CD4-positive, alpha-beta T cell (primary cell): ENCODE results near the gene OPN1MW3. TPM values are rescaled to one million over a fixed set of nuclear protein-coding genes. Genes with fewer than 3 reads are reported as not detected.
"Not testable (repeated sequence)": the region's sequence is repeated elsewhere in the genome, so short reads cannot be mapped to it uniquely, and the experiment has no call there.

Experiments
- ATAC-seq: fragments of 200-7000 bp; cut with Tn5 transposase; one replicate; pipeline ENCODE4 v1.10.0; 2022; ENCODE audit warnings: mild to moderate bottlenecking; ENCODE audit not compliant: poor library complexity
- CTCF ChIA-PET: fragments of 350-600 bp; sonication (Branson Sonifier 250); formaldehyde crosslinking; loops from one replicate; lab custom pipeline; 2021; ENCODE audit warnings: antibody characterized with exemption, inconsistent platforms; lab: Charles Lee
- POLR2A ChIA-PET: fragments of 350-600 bp; sonication (Branson Sonifier 250); formaldehyde crosslinking; loops from one replicate; lab custom pipeline; 2021; ENCODE audit warnings: antibody characterized with exemption, inconsistent platforms; lab: Charles Lee
- DNase-seq, 14 experiments: peaks; one replicate each; pipeline ENCODE4 v3.0.0-alpha.2; 2013 to 2020; ENCODE audit warnings: mixed read lengths in 2 of 14
- H3K27ac ChIP-seq, 2 donors: one replicate each; pipeline versions ENCODE4 v1.5.1 to v1.7.0; 2013; ENCODE audit warnings: low read length in 2 of 2, low read depth in 1 of 2, mild to moderate bottlenecking in 1 of 2
- H3K27me3 ChIP-seq, 2 experiments: 1 replicate in 1 of 2; 2 replicates in 1 of 2; pipeline versions ENCODE4 v1.6.1 to v1.7.0; 2013; ENCODE audit warnings: low read length in 2 of 2, control low read depth in 1 of 2, mild to moderate bottlenecking in 1 of 2, moderate library complexity in 1 of 2; ENCODE audit not compliant: insufficient read depth in 2 of 2, control insufficient read depth in 1 of 2
- H3K36me3 ChIP-seq: one replicate; pipeline ENCODE4 v1.6.1; 2013; ENCODE audit warnings: low read length, control low read depth; ENCODE audit not compliant: insufficient read depth
- H3K4me1 ChIP-seq: one replicate; pipeline ENCODE4 v1.6.1; 2013; ENCODE audit warnings: low read length, control low read depth; ENCODE audit not compliant: insufficient read depth
- H3K4me3 ChIP-seq: one replicate; pipeline ENCODE4 v1.5.1; 2013; ENCODE audit warnings: mild to moderate bottlenecking, low read length, moderate library complexity
- H3K9me3 ChIP-seq, 2 experiments: 1 replicate in 1 of 2; 2 replicates in 1 of 2; pipeline versions ENCODE4 v1.6.1 to v1.7.0; 2013; ENCODE audit warnings: low read length in 2 of 2, mild to moderate bottlenecking in 2 of 2, control low read depth in 1 of 2, moderate library complexity in 1 of 2; ENCODE audit not compliant: control insufficient read depth in 1 of 2, insufficient read depth in 1 of 2
- H3K27ac Mint-ChIP-seq: one replicate; pipeline ENCODE4 v1.8.0; 2020; ENCODE audit warnings: mixed read lengths
- H3K27me3 Mint-ChIP-seq: one replicate; pipeline ENCODE4 v1.8.0; 2021; ENCODE audit warnings: mixed read lengths
- H3K36me3 Mint-ChIP-seq: one replicate; pipeline ENCODE4 v1.8.0; 2021; ENCODE audit warnings: low read depth, mixed read lengths
- H3K4me1 Mint-ChIP-seq: one replicate; pipeline ENCODE4 v1.8.0; 2021; ENCODE audit warnings: low read depth, mixed read lengths
- H3K4me3 Mint-ChIP-seq: one replicate; pipeline ENCODE4 v1.8.0; 2020; ENCODE audit warnings: mild to moderate bottlenecking, mixed read lengths
- H3K9me3 Mint-ChIP-seq: one replicate; pipeline ENCODE4 v1.8.0; 2020; ENCODE audit warnings: mixed read lengths
- intact Hi-C, 2 experiments: fragments of 100-400 bp; cut with DNase I in 1 of 2; cut with micrococcal nuclease in 1 of 2; formaldehyde crosslinking; loops; one replicate each; pipeline versions ENCODE4 v1.15.1 to v1.9.0; 2023 to 2025; cut with DNase I, micrococcal nuclease
- polyA plus RNA-seq, 2 donors: library from polyadenylated mRNA; unstranded; fragments of 120-200 nt; gene quantifications; one replicate each; pipeline ENCODE4 v1.2.1, GENCODE V29; 2013
- total RNA-seq, 174 experiments: library from RNA in 2 of 174; stranded (reverse) in 2 of 174; gene quantifications; one replicate each; pipeline ENCODE4 v1.2.3 and lab custom pipeline; 2021 to 2026

The OPN1MW3 gene
- total RNA-seq (not detected), total RNA-seq (lab: John Stamatoyannopoulos, UW) (0 reads per million in 172 experiments)
- polyA plus RNA-seq (2013, experiment 1 of 2): not detected
- not detected for polyA plus RNA-seq (2013, experiment 2 of 2)

DNA sequence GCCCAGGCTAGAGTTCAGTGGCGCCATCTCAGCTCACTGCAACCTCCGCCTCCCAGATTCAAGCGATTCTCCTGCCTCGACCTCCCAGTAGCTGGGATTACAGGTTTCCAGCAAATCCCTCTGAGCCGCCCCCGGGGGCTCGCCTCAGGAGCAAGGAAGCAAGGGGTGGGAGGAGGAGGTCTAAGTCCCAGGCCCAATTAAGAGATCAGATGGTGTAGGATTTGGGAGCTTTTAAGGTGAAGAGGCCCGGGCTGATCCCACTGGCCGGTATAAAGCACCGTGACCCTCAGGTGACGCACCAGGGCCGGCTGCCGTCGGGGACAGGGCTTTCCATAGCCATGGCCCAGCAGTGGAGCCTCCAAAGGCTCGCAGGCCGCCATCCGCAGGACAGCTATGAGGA, at the start of gene OPN1MW3:
TSS of gene OPN1MW3 (plus strand) at position 301 of the 400 bp plus-strand sequence. CDS start at position 339, 38 bp downstream.
- CTCF ChIA-PET, H3K27ac Mint-ChIP-seq, H3K4me3 Mint-ChIP-seq, H3K4me1 ChIP-seq, H3K36me3 ChIP-seq, intact Hi-C loops, POLR2A ChIA-PET, H3K27me3 Mint-ChIP-seq, DNase-seq, H3K4me3 ChIP-seq, H3K27me3 ChIP-seq, ATAC-seq, H3K36me3 Mint-ChIP-seq, H3K27ac ChIP-seq, H3K9me3 Mint-ChIP-seq, H3K4me1 Mint-ChIP-seq, H3K9me3 ChIP-seq: not testable (repeated sequence)

DNA sequence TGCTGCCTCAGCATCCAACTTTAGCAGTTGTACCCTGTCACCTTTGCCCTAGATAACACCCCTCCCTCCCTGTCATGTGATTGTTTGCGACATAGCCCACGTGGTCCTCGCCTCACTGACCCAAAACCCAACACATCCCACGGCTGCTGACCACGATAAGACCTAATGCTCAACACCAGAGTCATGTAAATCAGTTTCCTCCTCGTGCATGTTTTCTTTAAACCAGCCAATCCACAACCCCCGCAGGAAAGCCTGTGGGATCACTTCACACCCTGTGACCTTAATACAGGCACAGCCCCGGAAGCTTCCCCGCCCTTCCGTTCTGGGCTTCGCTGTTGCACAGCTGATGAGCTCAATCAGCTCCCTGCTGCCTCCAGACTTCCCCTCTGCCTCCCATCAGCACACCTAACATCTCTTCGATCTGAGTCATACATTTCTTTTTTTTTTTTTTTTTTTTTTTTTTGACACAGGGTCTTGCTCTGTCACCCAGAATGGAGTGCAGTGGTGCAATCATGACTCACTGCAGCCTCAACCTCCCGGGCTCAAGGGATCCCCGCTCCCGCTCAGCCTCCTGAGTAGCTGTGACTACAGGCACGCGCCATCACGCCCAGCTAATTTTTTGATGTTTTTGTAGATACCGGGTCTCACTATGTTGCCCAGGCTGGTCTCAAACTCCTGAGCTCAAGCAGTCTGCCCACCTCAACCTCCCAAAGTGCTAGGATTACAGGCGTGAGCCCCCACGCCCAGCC, 47.5 kb upstream of the OPN1MW3 start:
- H3K4me1 ChIP-seq, POLR2A ChIA-PET, intact Hi-C loops, H3K36me3 ChIP-seq, H3K36me3 Mint-ChIP-seq, H3K4me1 Mint-ChIP-seq, CTCF ChIA-PET, H3K4me3 ChIP-seq, H3K27me3 ChIP-seq, H3K9me3 Mint-ChIP-seq, H3K27ac Mint-ChIP-seq, H3K27me3 Mint-ChIP-seq, H3K9me3 ChIP-seq, H3K4me3 Mint-ChIP-seq, H3K27ac ChIP-seq: not testable (repeated sequence)
- ATAC-seq: peak; percentile 94
- peak in 1 of 14 experiments; percentile 0 for DNase-seq

DNA sequence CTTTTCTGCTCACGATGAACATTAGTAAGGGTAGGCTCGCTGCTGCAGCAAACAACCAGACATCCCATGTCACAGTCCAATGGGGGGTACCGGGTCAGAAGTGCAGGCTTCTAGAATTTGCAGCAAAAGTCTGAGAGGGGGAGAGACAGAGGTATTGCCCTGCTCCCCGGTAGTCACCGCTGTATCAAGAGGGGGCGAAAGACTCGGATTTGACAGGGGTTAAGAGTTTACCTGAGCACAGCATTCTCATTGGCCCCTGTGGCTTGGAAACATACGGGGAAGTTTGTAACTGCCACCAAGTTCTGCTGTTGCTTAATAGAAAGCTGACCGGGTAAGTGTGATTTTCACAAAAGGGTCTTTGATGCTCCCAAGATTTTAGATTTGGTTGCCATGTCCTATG, 46.3 kb upstream of the OPN1MW3 start:
- H3K27ac ChIP-seq, POLR2A ChIA-PET, intact Hi-C loops, H3K36me3 Mint-ChIP-seq, H3K4me3 ChIP-seq, H3K36me3 ChIP-seq, H3K9me3 Mint-ChIP-seq, H3K27me3 ChIP-seq, DNase-seq, H3K4me1 ChIP-seq, H3K4me1 Mint-ChIP-seq, H3K27ac Mint-ChIP-seq, H3K9me3 ChIP-seq, H3K4me3 Mint-ChIP-seq, H3K27me3 Mint-ChIP-seq, CTCF ChIA-PET, ATAC-seq: not testable (repeated sequence)

DNA sequence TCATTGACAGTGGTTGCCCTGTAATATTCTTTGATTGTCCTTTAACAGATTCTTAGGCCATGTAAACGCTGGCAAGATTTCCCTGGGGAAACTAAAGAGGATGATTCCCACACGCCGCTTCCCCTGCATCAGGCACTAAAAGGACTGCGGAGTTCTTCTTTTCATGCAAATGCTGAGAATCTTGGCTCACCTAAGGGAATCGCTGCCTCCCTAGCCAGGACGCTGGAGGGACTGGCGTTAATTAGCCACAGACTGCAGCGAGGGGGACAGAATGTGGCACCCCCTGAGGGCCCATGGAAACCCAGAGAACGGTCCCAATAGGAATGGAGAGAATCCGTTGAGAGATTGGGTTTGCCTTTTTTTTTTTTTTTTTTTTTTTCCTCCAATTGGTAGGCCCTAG, 45.9 kb upstream of the OPN1MW3 start:
- CTCF ChIA-PET, H3K4me1 ChIP-seq, POLR2A ChIA-PET, H3K27me3 ChIP-seq, H3K27ac Mint-ChIP-seq, DNase-seq, H3K36me3 Mint-ChIP-seq, H3K9me3 ChIP-seq, H3K9me3 Mint-ChIP-seq, H3K27me3 Mint-ChIP-seq, intact Hi-C loops, H3K4me3 ChIP-seq, H3K27ac ChIP-seq, H3K4me3 Mint-ChIP-seq, H3K4me1 Mint-ChIP-seq, ATAC-seq, H3K36me3 ChIP-seq: not testable (repeated sequence)

DNA sequence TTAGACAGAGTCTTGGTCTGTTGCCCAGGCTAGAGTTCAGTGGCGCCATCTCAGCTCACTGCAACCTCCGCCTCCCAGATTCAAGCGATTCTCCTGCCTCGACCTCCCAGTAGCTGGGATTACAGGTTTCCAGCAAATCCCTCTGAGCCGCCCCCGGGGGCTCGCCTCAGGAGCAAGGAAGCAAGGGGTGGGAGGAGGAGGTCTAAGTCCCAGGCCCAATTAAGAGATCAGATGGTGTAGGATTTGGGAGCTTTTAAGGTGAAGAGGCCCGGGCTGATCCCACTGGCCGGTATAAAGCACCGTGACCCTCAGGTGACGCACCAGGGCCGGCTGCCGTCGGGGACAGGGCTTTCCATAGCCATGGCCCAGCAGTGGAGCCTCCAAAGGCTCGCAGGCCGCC, 37.9 kb upstream of the OPN1MW3 start, which contains the start of gene OPN1MW2:
TSS of gene OPN1MW2 (plus strand) at position 301 of the 400 bp plus-strand sequence. CDS start at position 361, 60 bp downstream.
- H3K36me3 ChIP-seq, H3K27ac Mint-ChIP-seq, ATAC-seq, CTCF ChIA-PET, H3K4me3 Mint-ChIP-seq, H3K36me3 Mint-ChIP-seq, H3K27ac ChIP-seq, H3K27me3 ChIP-seq, intact Hi-C loops, H3K9me3 ChIP-seq, H3K27me3 Mint-ChIP-seq, H3K4me3 ChIP-seq, H3K4me1 Mint-ChIP-seq, DNase-seq, POLR2A ChIA-PET, H3K9me3 Mint-ChIP-seq, H3K4me1 ChIP-seq: not testable (repeated sequence)

DNA sequence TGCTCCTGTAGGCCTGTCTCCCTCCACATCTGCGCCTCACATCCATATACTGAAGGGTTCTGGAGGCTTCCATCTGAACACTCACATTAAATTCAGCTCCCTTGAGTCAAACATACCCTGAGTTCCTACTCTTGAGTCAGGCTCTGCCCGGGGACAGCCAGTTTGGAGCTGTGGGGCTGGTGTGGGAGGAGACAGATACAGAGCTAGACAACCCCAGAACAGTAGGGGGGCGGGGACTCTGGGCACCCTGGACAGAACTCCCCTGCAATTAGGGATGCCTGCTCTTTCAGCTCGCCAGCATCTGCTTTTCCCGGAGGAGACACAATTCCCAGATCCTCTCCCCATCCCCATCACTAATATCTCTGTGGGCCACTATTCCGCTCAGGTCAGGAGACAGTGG, 32.1 kb upstream of the OPN1MW3 start:
- H3K4me1 Mint-ChIP-seq, H3K4me3 ChIP-seq, H3K27me3 Mint-ChIP-seq, H3K36me3 ChIP-seq, intact Hi-C loops, H3K27ac Mint-ChIP-seq, H3K27me3 ChIP-seq, H3K36me3 Mint-ChIP-seq, H3K9me3 ChIP-seq, ATAC-seq, H3K9me3 Mint-ChIP-seq, DNase-seq, H3K4me1 ChIP-seq, H3K4me3 Mint-ChIP-seq, POLR2A ChIA-PET, CTCF ChIA-PET, H3K27ac ChIP-seq: not testable (repeated sequence)

DNA sequence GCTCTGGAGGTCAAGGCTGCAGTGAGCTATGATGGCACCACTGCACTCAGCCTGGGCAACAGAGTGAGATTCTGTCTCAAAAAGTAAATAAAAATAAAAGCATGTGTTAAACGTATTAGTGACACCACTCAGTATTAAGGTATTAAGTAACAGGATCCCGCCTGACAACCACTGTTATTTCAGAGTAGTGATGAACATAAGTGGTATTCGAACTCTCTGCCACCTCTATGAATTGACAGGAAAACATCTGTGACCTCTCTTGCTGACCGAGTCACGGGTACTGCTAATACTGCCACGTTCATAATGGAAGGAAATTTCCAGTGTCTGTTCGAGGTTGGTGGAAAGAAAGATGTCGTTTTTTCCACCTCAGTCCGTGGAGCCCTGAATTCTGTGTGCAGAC, 30.7 kb upstream of the OPN1MW3 start:
- H3K4me1 ChIP-seq, H3K36me3 ChIP-seq, H3K27ac ChIP-seq, H3K27me3 Mint-ChIP-seq, H3K9me3 Mint-ChIP-seq, H3K27me3 ChIP-seq, H3K4me3 ChIP-seq, POLR2A ChIA-PET, intact Hi-C loops, DNase-seq, H3K27ac Mint-ChIP-seq, H3K36me3 Mint-ChIP-seq, H3K4me1 Mint-ChIP-seq, H3K4me3 Mint-ChIP-seq, ATAC-seq, H3K9me3 ChIP-seq, CTCF ChIA-PET: not testable (repeated sequence)
